Measurements from ENCODE around the gene BBS12.

- TF ChIP-seq POLR2A (IDR thresholded peaks at IDR 0.05; ENCODE audit: low read length) (no peak), GATA1 (IDR thresholded peaks at IDR 0.05; ENCODE audit: low read depth, low read length) (no peak)
These were observed 43.7 kb downstream of the BBS12 start for GRCh38 chr4:122775987-122776836.
